Lung (tissue), 12 donors: Measurements from ENCODE around the gene LSAMP. TPM values are rescaled to one million over a fixed set of nuclear protein-coding genes. Genes with fewer than 3 reads are reported as not detected.
A peak's percentile ranks its signal among the peaks of the same experiment; 100 is the strongest.

Experiments used
- ATAC-seq: fragments of 200-7000 bp; cut with Tn5 transposase; one replicate; pipeline ENCODE4 v1.9.1; 2020; ENCODE audit warnings: moderate number of reproducible peaks; ENCODE audit not compliant: insufficient read depth, low FRiP score
- DNase-seq, 3 donors: peaks; one replicate each; pipeline ENCODE4 v3.0.0-alpha.2; 2013 to 2017
- H3K27ac ChIP-seq, 2 donors: one replicate each; pipeline ENCODE4 v1.5.1; 2013; ENCODE audit warnings: mild to moderate bottlenecking in 2 of 2, moderate library complexity in 2 of 2, control low read depth in 1 of 2, inconsistent platforms in 1 of 2, low read depth in 1 of 2, low read length in 1 of 2
- H3K27me3 ChIP-seq, 3 donors: one replicate each; pipeline ENCODE4 v1.5.1; 2013; ENCODE audit warnings: low read length in 2 of 3; ENCODE audit not compliant: control insufficient read depth in 3 of 3, insufficient read depth in 3 of 3
- H3K36me3 ChIP-seq, 4 donors: one replicate each; pipeline ENCODE4 v1.5.1; 2013; ENCODE audit warnings: low read length in 4 of 4, mild to moderate bottlenecking in 1 of 4, moderate library complexity in 1 of 4; ENCODE audit not compliant: control insufficient read depth in 4 of 4, insufficient read depth in 4 of 4
- H3K4me1 ChIP-seq, 5 donors: one replicate each; pipeline ENCODE4 v1.5.1; 2013; ENCODE audit warnings: low read length in 5 of 5, mild to moderate bottlenecking in 2 of 5, moderate library complexity in 1 of 5; ENCODE audit not compliant: control insufficient read depth in 5 of 5, insufficient read depth in 5 of 5
- H3K4me3 ChIP-seq: one replicate; pipeline ENCODE4 v1.5.1; 2013; ENCODE audit warnings: mild to moderate bottlenecking, control low read depth, moderate library complexity
- H3K9ac ChIP-seq, 2 donors: one replicate each; pipeline ENCODE4 v1.5.1; 2013; ENCODE audit warnings: low read length in 2 of 2, control low read depth in 1 of 2; ENCODE audit not compliant: insufficient read depth in 1 of 2
- H3K9me3 ChIP-seq, 4 donors: one replicate each; pipeline ENCODE4 v1.5.1; 2013; ENCODE audit warnings: low read length in 3 of 4, mild to moderate bottlenecking in 1 of 4, moderate library complexity in 1 of 4; ENCODE audit not compliant: control insufficient read depth in 4 of 4, insufficient read depth in 3 of 4
- CTCF ChIP-seq: IDR thresholded peaks from 2 replicates; pipeline ENCODE4 v1.5.1; 2012; ENCODE audit warnings: mild to moderate bottlenecking; ENCODE audit errors: control extremely low read depth, extremely low read depth
- WGBS, 2 donors: extraction: QIAGEN DNeasy Blood & Tissue Kit; methylation state at CpG; one replicate each; pipeline ENCODE4 v1.1.7; 2013; 5-methylcytosine and 5-hydroxymethylcytosine counted together
- polyA plus RNA-seq, 2 donors: library from polyadenylated mRNA; stranded (reverse); fragments of 200-250 nt; gene quantifications; one replicate each; pipeline ENCODE4 v1.2.1, GENCODE V29; 2013
- total RNA-seq, 2 donors: library from RNA; depleted of rRNA in 1 of 2; stranded (reverse); fragments of >200 nt in 1 of 2; gene quantifications; one replicate each; pipeline ENCODE4 v1.2.1, GENCODE V29; 2014 to 2021
- donor health status: control.
- donor health status: control.
- donor health status: Bipolar disorder and iron deficiency.
- donor health status: healthy.
- donor health status: DM: yes; HTN: yes; CAD: no.

LSAMP gene
- total and polyA plus RNA-seq, 4 donors: 1.6 to 21.9 (median 9.5) TPM

DNA sequence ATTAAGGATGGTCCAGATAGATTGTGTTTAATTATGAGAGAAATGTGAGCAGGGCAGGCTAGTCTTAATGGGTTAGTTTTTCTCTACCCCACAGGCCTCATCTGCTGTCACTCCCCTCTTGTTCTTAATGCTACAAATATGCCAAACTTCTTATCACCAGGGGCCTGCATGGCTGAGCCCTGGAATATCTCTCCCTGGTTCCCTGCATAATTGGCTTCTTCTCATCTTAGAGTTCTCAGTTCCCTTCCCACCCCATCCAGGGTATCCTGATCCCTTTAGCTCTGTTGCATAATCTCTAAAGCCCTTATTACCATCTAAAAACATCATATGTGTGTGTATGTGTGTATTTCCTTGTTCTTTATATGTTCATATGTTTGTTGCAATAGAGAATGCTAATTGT lies 279.6 kb downstream of the LSAMP start:
- no peaks in the 10 kb centered on the region for H3K9me3 ChIP-seq
- peaks cover 0 to 11% (median 0%) of the 10 kb centered on the region in 5 donors for H3K4me1 ChIP-seq
- no peak overlapping the region for H3K9ac ChIP-seq
- DNase-seq (no peak), ATAC-seq (no peak)
- H3K4me3 ChIP-seq: no peak overlapping the region
- H3K27me3 ChIP-seq: no peaks in the 10 kb centered on the region
- H3K36me3 ChIP-seq: no peaks in the 10 kb centered on the region
- TF ChIP-seq CTCF: no peak
- H3K27ac ChIP-seq: no peak overlapping the region

DNA sequence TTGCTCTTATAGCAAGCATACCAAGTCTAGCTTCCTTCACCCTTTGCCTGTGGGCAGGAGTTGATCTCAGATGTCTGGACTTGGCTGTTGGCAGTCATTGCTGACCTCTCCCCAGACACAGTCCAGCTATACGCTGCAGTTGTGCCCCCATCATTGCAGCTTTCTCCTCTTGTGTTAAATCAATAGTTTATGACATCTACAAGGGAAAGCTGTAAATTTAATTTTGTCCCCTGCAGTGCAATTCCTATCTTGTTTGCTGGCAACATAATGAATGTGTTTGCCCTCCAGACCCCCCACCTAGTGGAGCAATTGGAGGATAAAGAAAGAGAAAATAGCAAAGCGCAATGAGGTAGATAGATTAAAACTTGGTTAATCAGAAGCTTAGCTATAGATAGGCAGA lies 280.2 kb downstream of the LSAMP start:
- DNase-seq (no peak), ATAC-seq (no peak)
- no peak overlapping the region for H3K27ac ChIP-seq
- H3K4me1 ChIP-seq: peaks cover 0 to 11% (median 0%) of the 10 kb centered on the region in 5 donors
- no peak overlapping the region for H3K4me3 ChIP-seq
- TF ChIP-seq CTCF: no peak
- 85 to 95% methylated on average over 2 of the region's 2 CpGs for WGBS, 2 donors
- no peaks in the 10 kb centered on the region for H3K9me3 ChIP-seq
- no peaks in the 10 kb centered on the region for H3K36me3 ChIP-seq
- no peak overlapping the region for H3K9ac ChIP-seq
- no peaks in the 10 kb centered on the region for H3K27me3 ChIP-seq

DNA sequence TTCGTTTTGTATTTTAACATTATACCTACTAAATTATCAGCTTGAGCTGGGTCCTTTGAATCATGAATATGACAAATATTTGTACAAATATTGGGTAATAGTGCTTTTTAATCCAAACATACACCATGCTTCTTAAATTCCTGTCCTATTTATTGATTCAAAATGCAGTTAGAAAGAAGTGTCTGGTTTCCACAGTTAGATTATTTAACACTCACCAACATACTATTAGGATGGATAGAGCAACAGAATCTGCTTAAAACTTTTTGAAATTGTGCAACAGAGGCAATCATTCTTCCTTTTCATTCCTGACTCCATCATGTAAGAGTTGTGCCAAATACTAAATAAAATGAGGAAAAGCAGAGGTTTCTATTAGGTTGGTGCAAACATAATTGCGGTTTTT lies 281.2 kb downstream of the LSAMP start:
- 78 to 79% methylated on average over 2 of the region's 2 CpGs for WGBS, 2 donors
- no peak for ATAC-seq

More for the DNA sequence above, 281.2 kb downstream of the LSAMP start:
- Histone ChIP-seq H3K9me3 (no peaks in the 10 kb centered on the region), H3K9ac (no peak overlapping the region), H3K27ac (no peak overlapping the region), H3K4me3 (no peak overlapping the region), H3K36me3 (no peaks in the 10 kb centered on the region), H3K4me1 (peaks cover 0 to 11% (median 0%) of the 10 kb centered on the region in 5 donors), H3K27me3 (no peaks in the 10 kb centered on the region)
- DNase-seq: peak in 1 of 3 donors; percentile 43
- TF ChIP-seq CTCF: no peak
